Thoracic aorta (tissue), 2 donors: ENCODE data around the gene NFIC. TPM values are rescaled to one million over a fixed set of nuclear protein-coding genes. Genes with fewer than 3 reads are reported as not detected.

ENCODE experiments used
- ATAC-seq: fragments of 150-250 bp; one replicate; pipeline ENCODE4 v1.8.0; 2017; ENCODE audit warnings: low read depth; ENCODE audit not compliant: insufficient number of reproducible peaks, low FRiP score
- DNase-seq: peaks from one replicate; pipeline ENCODE4 v3.0.0-alpha.2; 2020; ENCODE audit warnings: low spot score
- H3K27ac ChIP-seq, 2 donors: fragments of 200-600 bp; sonication (generic); 1 replicate in 1 of 2; 2 replicates in 1 of 2; pipeline ENCODE4 v1.5.1; 2016; ENCODE audit warnings: mild to moderate bottlenecking in 2 of 2, moderate library complexity in 2 of 2
- H3K27me3 ChIP-seq: fragments of 200-600 bp; sonication (generic); replicated peaks from 2 replicates; pipeline ENCODE4 v1.6.0; 2016; ENCODE audit warnings: mild to moderate bottlenecking; ENCODE audit not compliant: insufficient read depth
- H3K36me3 ChIP-seq: fragments of 200-600 bp; sonication (generic); one replicate; pipeline ENCODE4 v1.5.1; 2016
- H3K4me1 ChIP-seq, 2 donors: fragments of 200-600 bp; sonication (generic); 1 replicate in 1 of 2; 2 replicates in 1 of 2; pipeline versions ENCODE4 v1.5.1 to v1.6.0; 2016; ENCODE audit warnings: low read depth in 2 of 2, mild to moderate bottlenecking in 1 of 2; ENCODE audit not compliant: control insufficient read depth in 1 of 2
- H3K4me3 ChIP-seq: fragments of 200-600 bp; sonication (generic); 2 replicates; pipeline ENCODE4 v1.5.1; 2016; ENCODE audit warnings: mild to moderate bottlenecking
- H3K9me3 ChIP-seq: fragments of 200-600 bp; sonication (generic); 2 replicates; pipeline ENCODE4 v1.5.1; 2016
- CTCF ChIP-seq: fragments of 200-600 bp; sonication (generic); IDR thresholded peaks from one replicate; pipeline ENCODE4 v1.5.1; 2019; ENCODE audit warnings: antibody characterized with exemption
- total RNA-seq, 2 donors: library from RNA; depleted of rRNA; stranded (reverse); fragments of >200 nt; gene quantifications; one replicate each; pipeline versions ENCODE4 v1.1.0 to v1.2.3, GENCODE V29; 2016

The NFIC gene
- total RNA-seq, 2 donors from 2014 or later: 178 to 203 TPM

- Histone ChIP-seq H3K27me3 (no peaks in the 10 kb centered on the region), H3K27ac (no peak within 1 kb of the TSS)
- no peak for ATAC-seq
Measured at GRCh38 chr19:3480383-3481091, 114.2 kb downstream of the NFIC start, which contains the start of gene SMIM24. SMIM24 (minus strand) TSS chr19:3480525; CDS start chr19:3480463, 62 bp downstream.

GRCh38 chr19:3481241-3482090, 115.1 kb downstream of the NFIC start:
- H3K27ac ChIP-seq: no peak overlapping the region
- no peak for DNase-seq
- H3K4me1 ChIP-seq: no peaks in the 10 kb centered on the region
- TF ChIP-seq CTCF: no peak
- H3K4me3 ChIP-seq: no peak overlapping the region
- no peaks in the 10 kb centered on the region for H3K36me3 ChIP-seq
- no peaks in the 10 kb centered on the region for H3K27me3 ChIP-seq
- no peak for ATAC-seq
- H3K9me3 ChIP-seq: no peaks in the 10 kb centered on the region

More at GRCh38 chr19:3480383-3481091, 114.2 kb downstream of the NFIC start, which contains the start of gene SMIM24:
- no peak for TF ChIP-seq CTCF
- Histone ChIP-seq H3K36me3 (no peaks in the 10 kb centered on the region), H3K9me3 (no peaks in the 10 kb centered on the region), H3K4me1 (no peaks in the 10 kb centered on the region), H3K4me3 (no peak within 1 kb of the TSS)
- no peak for DNase-seq

- no peak for TF ChIP-seq CTCF
- Histone ChIP-seq H3K4me3 (no peak overlapping the region), H3K36me3 (no peaks in the 10 kb centered on the region), H3K27me3 (no peaks in the 10 kb centered on the region), H3K27ac (no peak overlapping the region), H3K4me1 (no peaks in the 10 kb centered on the region), H3K9me3 (no peaks in the 10 kb centered on the region)
- ATAC-seq (no peak), DNase-seq (no peak)
Measured at GRCh38 chr19:3482507-3483225, 116.3 kb downstream of the NFIC start.

GRCh38 chr19:3483226-3483628, 116.8 kb downstream of the NFIC start, which contains the start of gene SMIM44:
SMIM44 (minus strand) TSS chr19:3483441; CDS start chr19:3483403, 38 bp downstream.
- Histone ChIP-seq H3K27ac (no peak within 1 kb of the TSS), H3K4me1 (no peaks in the 10 kb centered on the region), H3K36me3 (no peaks in the 10 kb centered on the region), H3K9me3 (no peaks in the 10 kb centered on the region), H3K27me3 (no peaks in the 10 kb centered on the region), H3K4me3 (no peak within 1 kb of the TSS)
- TF ChIP-seq CTCF: no peak
- no peak for ATAC-seq
- DNase-seq: no peak
